Smooth muscle cell (in vitro differentiated cells): ENCODE data around the gene LAMTOR3. TPM values are rescaled to one million over a fixed set of nuclear protein-coding genes. Genes with fewer than 3 reads are reported as not detected.

Experiments used
- DNase-seq: peaks from one replicate; lab custom pipeline; 2025; ENCODE audit not compliant: unreplicated experiment; lab: John Stamatoyannopoulos, UW
- H2AFZ ChIP-seq: fragments of 200-600 bp; sonication (generic); 2 replicates; pipeline ENCODE4 v1.6.0; 2016; ENCODE audit warnings: antibody characterized with exemption, low read depth, mild to moderate bottlenecking
- H3F3A ChIP-seq: fragments of 200-600 bp; sonication (generic); 2 replicates; pipeline ENCODE4 v1.6.0; 2017; ENCODE audit warnings: antibody characterized with exemption, low read depth
- H3K27ac ChIP-seq: fragments of 200-600 bp; sonication (generic); 2 replicates; pipeline ENCODE4 v1.5.1; 2016; ENCODE audit warnings: low read depth, mild to moderate bottlenecking
- H3K27me3 ChIP-seq: fragments of 200-600 bp; sonication (generic); 2 replicates; pipeline ENCODE4 v1.6.1; 2016; ENCODE audit warnings: low read depth, mild to moderate bottlenecking
- H3K36me3 ChIP-seq: fragments of 200-600 bp; sonication (generic); 2 replicates; pipeline ENCODE4 v1.5.1; 2016; ENCODE audit warnings: low read depth
- H3K4me1 ChIP-seq: fragments of 200-600 bp; sonication (generic); 2 replicates; pipeline ENCODE4 v1.5.1; 2016; ENCODE audit warnings: low read depth
- H3K4me2 ChIP-seq: fragments of 200-600 bp; sonication (generic); 2 replicates; pipeline ENCODE4 v1.6.0; 2016; ENCODE audit warnings: mild to moderate bottlenecking
- H3K4me3 ChIP-seq: fragments of 200-600 bp; sonication (generic); 2 replicates; pipeline ENCODE4 v1.5.1; 2016; ENCODE audit warnings: mild to moderate bottlenecking
- H3K79me2 ChIP-seq: fragments of 200-600 bp; sonication (generic); 2 replicates; pipeline ENCODE4 v1.6.0; 2016; ENCODE audit warnings: low read depth, mild to moderate bottlenecking
- H3K9ac ChIP-seq: fragments of 200-600 bp; sonication (generic); 2 replicates; pipeline ENCODE4 v1.6.0; 2016; ENCODE audit warnings: low read depth
- H3K9me3 ChIP-seq: fragments of 200-600 bp; sonication (generic); replicated peaks from 2 replicates; pipeline ENCODE4 v1.5.1; 2016; ENCODE audit warnings: low read depth
- H4K20me1 ChIP-seq: fragments of 200-600 bp; sonication (generic); 2 replicates; pipeline ENCODE4 v1.6.0; 2016; ENCODE audit warnings: low read depth
- CTCF ChIP-seq: fragments of 200-600 bp; sonication (generic); IDR thresholded peaks from 2 replicates; pipeline ENCODE4 v1.5.1; 2017; ENCODE audit warnings: borderline replicate concordance, mild to moderate bottlenecking, antibody characterized with exemption; ENCODE audit not compliant: insufficient read depth, poor library complexity, severe bottlenecking
- WGBS: methylation state at CpG from one replicate; pipeline ENCODE4 v1.1.7; 2016; ENCODE audit warnings: low lambda C conversion rate; 5-methylcytosine and 5-hydroxymethylcytosine counted together
- polyA plus RNA-seq: library from polyadenylated mRNA; unstranded; fragments of >200 nt; fragmentation: Nextera tagmentation; extraction: Ambion mirVana; gene quantifications from 2 replicates; pipeline ENCODE4 v1.2.1, GENCODE V29; 2016
- total RNA-seq: library from RNA; depleted of rRNA; stranded (reverse); fragments of >200 nt; gene quantifications from 2 replicates; pipeline ENCODE4 v1.2.3, GENCODE V29; 2014

Gene LAMTOR3
- total and polyA plus RNA-seq, 2 experiments from 2014 or later = 58.3 to 95.2 TPM

GRCh38 chr4:99927566-99927965 is 33.3 kb upstream of the LAMTOR3 start:
- Histone ChIP-seq H3F3A (no peaks in the 10 kb centered on the region), H2AFZ (no peak overlapping the region), H3K4me1 (no peaks in the 10 kb centered on the region), H3K27me3 (no peaks in the 10 kb centered on the region), H3K9me3 (no peaks in the 10 kb centered on the region), H3K4me2 (no peak overlapping the region), H4K20me1 (peaks cover 46% of the 10 kb centered on the region), H3K27ac (no peak overlapping the region), H3K4me3 (no peak overlapping the region), H3K79me2 (peaks cover 70% of the 10 kb centered on the region), H3K9ac (no peak overlapping the region), H3K36me3 (peaks cover 5% of the 10 kb centered on the region)
- no peak for DNase-seq
- no peak for TF ChIP-seq CTCF
- WGBS = 81% methylated on average over 2 of the region's 2 CpGs

- DNase-seq = no peak
- peaks cover 12% of the 10 kb centered on the region for H4K20me1 ChIP-seq
- H3K4me2 ChIP-seq = no peak overlapping the region
- no peak overlapping the region for H2AFZ ChIP-seq
- H3K27me3 ChIP-seq = no peaks in the 10 kb centered on the region
- 96% methylated on average over 3 of the region's 3 CpGs for WGBS
- no peak overlapping the region for H3K4me3 ChIP-seq
- H3K36me3 ChIP-seq = peaks cover 16% of the 10 kb centered on the region
- H3K4me1 ChIP-seq = no peaks in the 10 kb centered on the region
- H3K79me2 ChIP-seq = peaks cover 27% of the 10 kb centered on the region
- no peaks in the 10 kb centered on the region for H3K9me3 ChIP-seq
- H3K27ac ChIP-seq = no peak overlapping the region
- H3K9ac ChIP-seq = no peak overlapping the region
- no peaks in the 10 kb centered on the region for H3F3A ChIP-seq
- no peak for TF ChIP-seq CTCF
These were observed 26.9 kb upstream of the LAMTOR3 start for GRCh38 chr4:99921174-99921573.

- H3K36me3 ChIP-seq = peaks cover 25% of the 10 kb centered on the region
- no peak overlapping the region for H3K9ac ChIP-seq
- no peaks in the 10 kb centered on the region for H3F3A ChIP-seq
- no peaks in the 10 kb centered on the region for H3K4me1 ChIP-seq
- no peaks in the 10 kb centered on the region for H3K9me3 ChIP-seq
- H2AFZ ChIP-seq = no peak overlapping the region
- H3K79me2 ChIP-seq = peaks cover 13% of the 10 kb centered on the region
- no peak overlapping the region for H3K27ac ChIP-seq
- DNase-seq = no peak
- no peaks in the 10 kb centered on the region for H4K20me1 ChIP-seq
- no peak overlapping the region for H3K4me2 ChIP-seq
- H3K4me3 ChIP-seq = no peak overlapping the region
- 88% methylated on average over 2 of the region's 2 CpGs for WGBS
- H3K27me3 ChIP-seq = no peaks in the 10 kb centered on the region
- no peak for TF ChIP-seq CTCF
These were observed 24.4 kb upstream of the LAMTOR3 start for GRCh38 chr4:99918656-99919055.

GRCh38 chr4:99917575-99917974 is 23.3 kb upstream of the LAMTOR3 start:
- H3K27ac ChIP-seq = no peak overlapping the region
- peaks cover 16% of the 10 kb centered on the region for H3K79me2 ChIP-seq
- 98% methylated on average over 3 of the region's 3 CpGs for WGBS

More at GRCh38 chr4:99917575-99917974, 23.3 kb upstream of the LAMTOR3 start:
- Histone ChIP-seq H3K36me3 (peaks cover 25% of the 10 kb centered on the region), H3K9ac (no peak overlapping the region), H3K9me3 (no peaks in the 10 kb centered on the region), H3K4me3 (no peak overlapping the region), H2AFZ (no peak overlapping the region), H3K4me1 (no peaks in the 10 kb centered on the region), H4K20me1 (no peaks in the 10 kb centered on the region), H3K27me3 (no peaks in the 10 kb centered on the region), H3K4me2 (no peak overlapping the region), H3F3A (no peaks in the 10 kb centered on the region)
- no peak for DNase-seq
- no peak for TF ChIP-seq CTCF
